GM21825 (cell line): ENCODE data around the gene DPEP1.
"Not testable (repeated sequence)": the region's sequence is repeated elsewhere in the genome, so short reads cannot be mapped to it uniquely, and the experiment has no call there.

Experiments
- ATAC-seq: cut with Tn5 transposase; IDR thresholded peaks from one replicate; pipeline ENCODE4 v1.9.1; 2021; ENCODE audit warnings: mild to moderate bottlenecking, moderate library complexity; ENCODE audit not compliant: unreplicated experiment

The DPEP1 gene

GRCh38 chr16:89577055-89577759 is 36.2 kb upstream of the DPEP1 start:
- no peak for ATAC-seq

GRCh38 chr16:89579351-89579750 is 34.1 kb upstream of the DPEP1 start:
- no peak for ATAC-seq

- no peak for ATAC-seq
These were observed 32.3 kb upstream of the DPEP1 start for GRCh38 chr16:89581045-89581695.

- no peak for ATAC-seq
These were observed 31.4 kb upstream of the DPEP1 start for GRCh38 chr16:89581861-89582563.

GRCh38 chr16:89582614-89583196 is 30.7 kb upstream of the DPEP1 start:
- ATAC-seq, result no peak

- no peak for ATAC-seq
These were observed 30.1 kb upstream of the DPEP1 start for GRCh38 chr16:89583197-89583894.

- ATAC-seq, result no peak
These were observed 29.4 kb upstream of the DPEP1 start for GRCh38 chr16:89583895-89584644.

GRCh38 chr16:89584768-89585549 is 28.5 kb upstream of the DPEP1 start:
- ATAC-seq, result no peak

- ATAC-seq, result no peak
These were observed 27.2 kb upstream of the DPEP1 start for GRCh38 chr16:89586218-89586617.

GRCh38 chr16:89586853-89587252 is 26.6 kb upstream of the DPEP1 start:
- no peak for ATAC-seq

GRCh38 chr16:89587676-89588075 is 25.8 kb upstream of the DPEP1 start:
- ATAC-seq, result not testable (repeated sequence)

GRCh38 chr16:89588413-89589109 is 24.9 kb upstream of the DPEP1 start:
- ATAC-seq, result no peak

- no peak for ATAC-seq
These were observed 24.1 kb upstream of the DPEP1 start for GRCh38 chr16:89589241-89589926.

GRCh38 chr16:89593841-89594240 is 19.6 kb upstream of the DPEP1 start:
- ATAC-seq, result no peak

- ATAC-seq, result no peak
These were observed 17.9 kb upstream of the DPEP1 start for GRCh38 chr16:89595330-89596060.

- no peak for ATAC-seq
These were observed 17.3 kb upstream of the DPEP1 start for GRCh38 chr16:89596061-89596689.

- ATAC-seq, result no peak
These were observed 16.3 kb upstream of the DPEP1 start for GRCh38 chr16:89596957-89597649.
